HepG2 (cell line): ENCODE results near the gene TBC1D14. TPM values are rescaled to one million over a fixed set of nuclear protein-coding genes. Genes with fewer than 3 reads are reported as not detected.

ENCODE experiments used
- AKAP8 ChIP-seq: sonication (generic); formaldehyde crosslinking; IDR thresholded peaks from 2 replicates; pipeline ENCODE4 v1.5.1; 2020; ENCODE audit warnings: mild to moderate bottlenecking, missing genetic modification reagents
- ARID2 ChIP-seq: sonication (generic); formaldehyde crosslinking; IDR thresholded peaks from 2 replicates; pipeline ENCODE4 v1.8.1; 2022; ENCODE audit warnings: mild to moderate bottlenecking, missing genetic modification reagents, borderline replicate concordance
- CENPBD1 ChIP-seq: sonication (generic); formaldehyde crosslinking; IDR thresholded peaks from 2 replicates; pipeline ENCODE4 v1.8.0; 2022; ENCODE audit warnings: missing genetic modification reagents, low read depth, mild to moderate bottlenecking, borderline replicate concordance
- CHD4 ChIP-seq: fragments of 200-600 bp; sonication (generic); IDR thresholded peaks from 2 replicates; pipeline ENCODE4 v1.7.0; 2017; ENCODE audit warnings: mild to moderate bottlenecking, low read length, borderline replicate concordance
- DPF2 ChIP-seq: sonication (generic); formaldehyde crosslinking; IDR thresholded peaks from 2 replicates; pipeline ENCODE4 v1.4.0; 2020; ENCODE audit warnings: mild to moderate bottlenecking, low read depth, missing genetic modification reagents, borderline replicate concordance
- GLI4 ChIP-seq: sonication (generic); formaldehyde crosslinking; IDR thresholded peaks from 2 replicates; pipeline ENCODE4 v1.5.1; 2020; ENCODE audit warnings: missing genetic modification reagents, mild to moderate bottlenecking, moderate library complexity, borderline replicate concordance
- JARID2 ChIP-seq: sonication (generic); formaldehyde crosslinking; IDR thresholded peaks from 2 replicates; pipeline ENCODE4 v1.8.1; 2023; ENCODE audit warnings: missing genetic modification reagents, inconsistent platforms; ENCODE audit not compliant: insufficient replicate concordance
- JUNB ChIP-seq: sonication (generic); formaldehyde crosslinking; IDR thresholded peaks from 2 replicates; pipeline ENCODE4 v1.8.0; 2022; ENCODE audit warnings: missing genetic modification reagents, mild to moderate bottlenecking, borderline replicate concordance
- KDM3A ChIP-seq: IDR thresholded peaks from 2 replicates; pipeline ENCODE4 v1.6.1; 2018; ENCODE audit warnings: low read depth, missing compliant biosample characterization
- KDM5A ChIP-seq: fragments of 200-600 bp; sonication (generic); IDR thresholded peaks from 2 replicates; pipeline ENCODE4 v1.7.0; 2018; ENCODE audit warnings: antibody characterized with exemption, mild to moderate bottlenecking, low read length, borderline replicate concordance
- SATB2 ChIP-seq: sonication (generic); formaldehyde crosslinking; IDR thresholded peaks from 2 replicates; pipeline ENCODE4 v1.5.0; 2020; ENCODE audit warnings: missing genetic modification reagents
- SNAI1 ChIP-seq: sonication (generic); formaldehyde crosslinking; IDR thresholded peaks from 2 replicates; pipeline ENCODE4 v1.5.0; 2020; ENCODE audit warnings: mild to moderate bottlenecking, missing genetic modification reagents, borderline replicate concordance
- SOX13 ChIP-seq, 3 experiments: fragments of 450-650 bp in 1 of 3; sonication (generic) in 1 of 3; formaldehyde crosslinking in 1 of 3; IDR thresholded peaks in 2 of 3; conservative IDR thresholded peaks in 1 of 3; 2 replicates each; pipeline versions ENCODE4 v1.5.0 to v1.6.1; 2016 to 2020; ENCODE audit warnings: antibody characterized with exemption in 1 of 3, mild to moderate bottlenecking in 1 of 3, missing compliant biosample characterization in 1 of 3, missing genetic modification reagents in 1 of 3, moderate library complexity in 1 of 3
- SP2 ChIP-seq: sonication (generic); formaldehyde crosslinking; IDR thresholded peaks from 2 replicates; pipeline ENCODE4 v1.5.1; 2020; ENCODE audit warnings: mild to moderate bottlenecking, missing genetic modification reagents
- SPEN ChIP-seq: sonication (generic); formaldehyde crosslinking; IDR thresholded peaks from 2 replicates; pipeline ENCODE4 v1.5.1; 2020; ENCODE audit warnings: low read depth, mild to moderate bottlenecking, missing genetic modification reagents
- STAT5B ChIP-seq: sonication (generic); formaldehyde crosslinking; IDR thresholded peaks from 2 replicates; pipeline ENCODE4 v1.4.0; 2020; ENCODE audit warnings: missing genetic modification reagents
- TOPORS ChIP-seq: sonication (generic); formaldehyde crosslinking; IDR thresholded peaks from 2 replicates; pipeline ENCODE4 v1.8.0; 2023; ENCODE audit warnings: mild to moderate bottlenecking, missing genetic modification reagents
- ZBTB2 ChIP-seq: sonication (generic); formaldehyde crosslinking; IDR thresholded peaks from 2 replicates; pipeline ENCODE4 v1.8.0; 2022; ENCODE audit warnings: low read depth, missing genetic modification reagents
- ZBTB42 ChIP-seq: sonication (generic); formaldehyde crosslinking; IDR thresholded peaks from 2 replicates; pipeline ENCODE4 v1.5.0; 2020; ENCODE audit warnings: mild to moderate bottlenecking, missing genetic modification reagents
- ZBTB46 ChIP-seq: sonication (generic); formaldehyde crosslinking; IDR thresholded peaks from 2 replicates; pipeline ENCODE4 v1.4.0; 2020; ENCODE audit warnings: mild to moderate bottlenecking, missing genetic modification reagents, borderline replicate concordance
- ZMAT3 ChIP-seq: sonication (generic); formaldehyde crosslinking; conservative IDR thresholded peaks from 2 replicates; pipeline ENCODE4 v1.7.0; 2021; ENCODE audit warnings: missing genetic modification reagents
- ZNF235 ChIP-seq: sonication (generic); formaldehyde crosslinking; IDR thresholded peaks from 2 replicates; pipeline ENCODE4 v1.8.1; 2023; ENCODE audit warnings: mild to moderate bottlenecking, missing genetic modification reagents, borderline replicate concordance
- ZNF451 ChIP-seq: sonication (generic); formaldehyde crosslinking; IDR thresholded peaks from 2 replicates; pipeline ENCODE4 v1.5.0; 2020; ENCODE audit warnings: mild to moderate bottlenecking, missing genetic modification reagents
- ZNF572 ChIP-seq: sonication (generic); formaldehyde crosslinking; IDR thresholded peaks from 2 replicates; pipeline ENCODE4 v1.5.1; 2020; ENCODE audit warnings: mild to moderate bottlenecking, missing genetic modification reagents
- ZNF7 ChIP-seq: IDR thresholded peaks from 2 replicates; pipeline ENCODE4 v1.6.1; 2016; ENCODE audit warnings: missing biosample characterization, missing genetic modification reagents
- ZNF788 ChIP-seq: sonication (generic); formaldehyde crosslinking; IDR thresholded peaks from 2 replicates; pipeline ENCODE4 v1.5.0; 2020; ENCODE audit warnings: mild to moderate bottlenecking, missing genetic modification reagents, borderline replicate concordance
- ZSCAN9 ChIP-seq: IDR thresholded peaks from 2 replicates; pipeline ENCODE4 v1.6.1; 2016; ENCODE audit warnings: borderline replicate concordance
- polyA plus RNA-seq, 8 experiments: library from polyadenylated mRNA; depleted of rRNA in 3 of 8; stranded (reverse) in 7 of 8; unstranded in 1 of 8; fragments of >200 nt; fragmentation: Illumina TruSeq in 4 of 8; extraction: Trizol in 4 of 8; gene quantifications; 2 replicates each; pipeline versions ENCODE4 v1.2.1 to v1.2.3, GENCODE V29; 2011 to 2016; ENCODE audit warnings: low read depth in 4 of 8, missing spikeins in 1 of 8, mixed read lengths in 1 of 8; ENCODE audit not compliant: insufficient read depth in 1 of 8
- total RNA-seq, 5 experiments: library from RNA; depleted of rRNA; stranded (reverse); fragments of >200 nt; fragmentation: Illumina TruSeq; extraction: Trizol; gene quantifications; 2 replicates each; pipeline ENCODE4 v1.2.3, GENCODE V29; 2016; ENCODE audit warnings: low read depth in 1 of 5

Gene TBC1D14
- total and polyA plus RNA-seq, 2 of the 13 experiments (the other 11 are each of a cell fraction or from before 2014, with no cell fraction given) = 29.5 to 46.5 TPM

- TF ChIP-seq JUNB (CRISPR knock-in tag) (no peak; the same call in 1 of the 2 replicates), ZSCAN9 (CRISPR knock-in tag) (peak; percentile 94), STAT5B (CRISPR knock-in tag) (no peak), KDM5A (no peak), ZNF788 (CRISPR knock-in tag) (peak; percentile 85; the same call in 1 of the 2 replicates), ZNF572 (no peak), TOPORS (CRISPR knock-in tag) (peak; percentile 62; the same call in 1 of the 2 replicates), ZNF7 (no peak), SOX13 (IDR thresholded peaks at IDR 0.05) (peak; percentile 77), SOX13 (CRISPR knock-in tag; conservative IDR thresholded peaks at IDR 0.05 in 1 of 2, IDR thresholded peaks at IDR 0.05 in 1 of 2) (peak in 1 of 2 experiments; percentile 91; a peak in 2 of 4 replicates), CENPBD1 (CRISPR knock-in tag) (0 out of 2 replicates have a peak, but pooled peaks have one; percentile 33), GLI4 (CRISPR knock-in tag) (no peak), ZNF451 (CRISPR knock-in tag) (peak; percentile 83), ARID2 (CRISPR knock-in tag) (no peak), ZBTB42 (CRISPR knock-in tag) (no peak), SPEN (CRISPR knock-in tag) (peak; percentile 79), ZMAT3 (no peak), CHD4 (no peak; the same call in 1 of the 2 replicates), ZBTB46 (0 out of 2 replicates have a peak, but pooled peaks have one; percentile 17), ZNF235 (CRISPR knock-in tag) (no peak), AKAP8 (no peak), SATB2 (CRISPR knock-in tag) (peak; percentile 51; the same call in 1 of the 2 replicates), JARID2 (CRISPR knock-in tag) (peak; percentile 83), DPF2 (CRISPR knock-in tag) (peak; percentile 83), KDM3A (CRISPR knock-in tag) (no peak; the same call in 1 of the 2 replicates), SP2 (no peak), ZBTB2 (CRISPR knock-in tag) (no peak), SNAI1 (CRISPR knock-in tag) (no peak; the same call in 1 of the 2 replicates)
These were observed 16.1 kb upstream of the TBC1D14 start (continued) for GRCh38 chr4:6893449-6894085.
